GM23248 (cell line): Measurements from ENCODE around the gene SNX20. TPM values are rescaled to one million over a fixed set of nuclear protein-coding genes. Genes with fewer than 3 reads are reported as not detected.

Experiments used
- DNase-seq: peaks from one replicate; pipeline ENCODE4 v3.0.0-alpha.2; 2015
- H2AFZ ChIP-seq: fragments of 200-600 bp; sonication (generic); 2 replicates; pipeline ENCODE4 v1.6.1; 2016; ENCODE audit warnings: antibody characterized with exemption
- H3F3A ChIP-seq: fragments of 200-600 bp; sonication (generic); 2 replicates; pipeline ENCODE4 v1.6.1; 2016; ENCODE audit warnings: mild to moderate bottlenecking, antibody characterized with exemption, mixed run types; ENCODE audit not compliant: insufficient read depth
- H3K27ac ChIP-seq: fragments of 200-600 bp; sonication (generic); 2 replicates; pipeline ENCODE4 v1.5.1; 2016; ENCODE audit warnings: mild to moderate bottlenecking
- H3K27me3 ChIP-seq: fragments of 200-600 bp; sonication (generic); replicated peaks from 2 replicates; pipeline ENCODE4 v1.6.1; 2016; ENCODE audit warnings: mild to moderate bottlenecking; ENCODE audit not compliant: insufficient read depth
- H3K36me3 ChIP-seq: fragments of 200-600 bp; sonication (generic); 2 replicates; pipeline ENCODE4 v1.6.1; 2016; ENCODE audit warnings: low read depth, mild to moderate bottlenecking
- H3K4me1 ChIP-seq: fragments of 200-600 bp; sonication (generic); 2 replicates; pipeline ENCODE4 v1.6.1; 2016; ENCODE audit warnings: mild to moderate bottlenecking; ENCODE audit not compliant: insufficient read depth
- H3K4me2 ChIP-seq: fragments of 200-600 bp; sonication (generic); one replicate; pipeline ENCODE4 v1.6.1; 2016; ENCODE audit warnings: mild to moderate bottlenecking; ENCODE audit not compliant: unreplicated experiment
- H3K4me3 ChIP-seq: fragments of 200-600 bp; sonication (generic); 2 replicates; pipeline ENCODE4 v1.5.1; 2016; ENCODE audit warnings: mild to moderate bottlenecking
- H3K79me2 ChIP-seq: fragments of 200-600 bp; sonication (generic); 2 replicates; pipeline ENCODE4 v1.6.1; 2016; ENCODE audit warnings: mild to moderate bottlenecking; ENCODE audit not compliant: insufficient read depth
- H3K9ac ChIP-seq: fragments of 200-600 bp; sonication (generic); 2 replicates; pipeline ENCODE4 v1.6.1; 2016; ENCODE audit warnings: mild to moderate bottlenecking
- H3K9me2 ChIP-seq: fragments of 200-600 bp; sonication (generic); 2 replicates; pipeline ENCODE4 v1.6.1; 2016; ENCODE audit warnings: mixed run types, mild to moderate bottlenecking, moderate library complexity; ENCODE audit not compliant: insufficient read depth
- H3K9me3 ChIP-seq: fragments of 200-600 bp; sonication (generic); one replicate; pipeline ENCODE4 v1.6.1; 2017; ENCODE audit warnings: low read depth
- H4K20me1 ChIP-seq: fragments of 200-600 bp; sonication (generic); 2 replicates; pipeline ENCODE4 v1.6.0; 2016; ENCODE audit not compliant: insufficient read depth
- EZH2 ChIP-seq: fragments of 200-600 bp; sonication (generic); IDR thresholded peaks from 2 replicates; pipeline ENCODE4 v1.6.1; 2018; ENCODE audit warnings: antibody characterized with exemption, mild to moderate bottlenecking; ENCODE audit not compliant: insufficient read depth, poor library complexity, severe bottlenecking
- EZH2phosphoT487 ChIP-seq: fragments of 200-600 bp; sonication (generic); IDR thresholded peaks from 2 replicates; pipeline ENCODE4 v1.6.1; 2018; ENCODE audit warnings: antibody characterized with exemption, moderate library complexity, mild to moderate bottlenecking, low read depth; ENCODE audit not compliant: insufficient read depth
- WGBS, 2 experiments: methylation state at CpG; one replicate each; pipeline ENCODE4 v1.1.6; 2015 to 2017; ENCODE audit warnings: low lambda C conversion rate in 2 of 2, low coverage in 1 of 2; ENCODE audit errors: missing lambda C conversion rate in 2 of 2; 5-methylcytosine and 5-hydroxymethylcytosine counted together
- in situ Hi-C: fragments of 300-500 bp; cut with MboI; formaldehyde crosslinking; loops from 2 replicates; pipeline ENCODE4 v1.15.0; 2020
- polyA plus RNA-seq: library from polyadenylated mRNA; unstranded; fragments of >200 nt; fragmentation: Nextera tagmentation; extraction: Ambion mirVana; gene quantifications from 2 replicates; pipeline ENCODE4 v1.2.1, GENCODE V29; 2016
- total RNA-seq: library from RNA; depleted of rRNA; stranded (reverse); fragments of >200 nt; shearing (Covaris generic); gene quantifications from 2 replicates; pipeline ENCODE4 v1.2.3, GENCODE V29; 2014

Gene SNX20
- total and polyA plus RNA-seq, 2 experiments from 2014 or later, result not detected

GRCh38 chr16:50666658-50667496, 14.2 kb downstream of the SNX20 start:
- DNase-seq, result no peak
- no peak overlapping the region for H3K4me2 ChIP-seq
- no peaks in the 10 kb centered on the region for H3K36me3 ChIP-seq
- WGBS, 2 experiments, result 76 to 78% methylated on average over 9 of the region's 9 CpGs
- no peak overlapping the region for H2AFZ ChIP-seq
- no peaks in the 10 kb centered on the region for H3K27me3 ChIP-seq
- no peaks in the 10 kb centered on the region for H3K79me2 ChIP-seq
- H3F3A ChIP-seq, result no peaks in the 10 kb centered on the region
- TF ChIP-seq EZH2phosphoT487, result no peak
- in situ Hi-C loops, result loop anchor here (5.0 kb wide), 1 partner anchor 295 kb away; no protein-coding TSS in a partner anchor
- no peak overlapping the region for H3K27ac ChIP-seq
- no peaks in the 10 kb centered on the region for H3K9me2 ChIP-seq
- H3K9ac ChIP-seq, result no peak overlapping the region
- H3K9me3 ChIP-seq, result no peaks in the 10 kb centered on the region
- H3K4me3 ChIP-seq, result no peak overlapping the region
- H3K4me1 ChIP-seq, result no peaks in the 10 kb centered on the region
- H4K20me1 ChIP-seq, result no peaks in the 10 kb centered on the region

GRCh38 chr16:50665128-50665878, 15.8 kb downstream of the SNX20 start:
- in situ Hi-C loops, result loop anchor here (5.0 kb wide), 1 partner anchor 293 kb away; no protein-coding TSS in a partner anchor
- no peaks in the 10 kb centered on the region for H3K36me3 ChIP-seq
- H2AFZ ChIP-seq, result peak overlapping the region; percentile 98
- no peaks in the 10 kb centered on the region for H4K20me1 ChIP-seq
- no peaks in the 10 kb centered on the region for H3K79me2 ChIP-seq
- peak overlapping the region; percentile 92 for H3K4me2 ChIP-seq
- WGBS, 2 experiments, result 10 to 11% methylated on average over 36 to 40 of the region's 40 CpGs
- no peak overlapping the region for H3K27ac ChIP-seq
- no peaks in the 10 kb centered on the region for H3K9me2 ChIP-seq
- peak; percentile 87 for DNase-seq
- no peaks in the 10 kb centered on the region for H3K4me1 ChIP-seq
- H3F3A ChIP-seq, result no peaks in the 10 kb centered on the region
- no peak for TF ChIP-seq EZH2
- TF ChIP-seq EZH2phosphoT487, result no peak
- H3K9ac ChIP-seq, result peak overlapping the region; percentile 83
- no peaks in the 10 kb centered on the region for H3K27me3 ChIP-seq
- no peaks in the 10 kb centered on the region for H3K9me3 ChIP-seq
- peak overlapping the region; percentile 82 for H3K4me3 ChIP-seq

DNA sequence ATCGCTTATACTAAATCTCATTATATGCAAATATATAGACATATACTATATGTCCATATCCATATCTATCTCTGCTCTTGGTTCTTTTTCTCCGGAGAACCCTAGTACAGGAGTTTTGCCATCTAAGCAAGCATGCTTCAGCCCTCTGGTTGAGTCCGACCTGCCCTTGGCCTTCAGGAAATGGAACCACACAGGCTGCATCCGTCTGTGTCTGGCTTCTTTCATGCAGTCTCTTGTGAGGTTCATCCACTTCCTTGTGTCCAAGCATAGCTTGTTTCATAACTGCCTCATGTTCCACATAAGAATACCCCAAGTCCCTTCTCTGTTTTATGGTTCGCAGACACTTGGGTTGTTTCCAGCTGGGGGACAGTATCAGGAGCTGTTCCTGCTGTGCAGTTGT, 16.8 kb downstream of the SNX20 start:
- DNase-seq, result no peak
- in situ Hi-C loops, result no loop called here

DNA sequence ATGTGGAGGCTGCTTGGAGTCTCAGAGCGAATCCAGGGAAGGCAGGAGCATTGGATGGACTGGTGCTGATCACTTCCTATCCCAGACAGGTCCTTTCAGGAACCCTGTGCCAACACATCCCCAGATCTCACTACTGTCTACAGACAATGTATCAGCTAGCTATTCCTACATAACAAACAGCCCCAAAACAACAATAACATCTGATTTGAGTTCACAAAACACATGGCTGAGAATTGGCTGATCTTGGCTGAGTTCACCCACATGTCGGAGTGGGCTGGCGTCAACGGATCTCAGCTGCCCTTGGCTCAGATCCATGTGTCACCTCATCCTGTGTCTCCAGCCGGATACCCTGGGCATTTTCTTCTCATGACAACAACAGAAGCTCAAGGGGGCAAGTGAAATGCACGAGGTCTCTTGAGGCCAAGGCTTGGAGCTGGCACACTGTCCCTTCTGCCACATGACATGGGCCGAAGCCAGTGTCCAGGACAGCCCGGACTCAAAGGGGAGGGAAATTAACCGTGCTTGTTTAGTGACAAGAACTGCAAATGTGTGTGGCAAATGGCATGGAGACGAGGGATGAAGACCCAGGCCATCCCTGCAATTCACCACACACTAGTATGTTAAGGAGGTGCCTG, 18.7 kb downstream of the SNX20 start:
- Histone ChIP-seq H3K4me2 (no peak overlapping the region), H3F3A (no peaks in the 10 kb centered on the region), H3K9me3 (no peaks in the 10 kb centered on the region), H3K79me2 (no peaks in the 10 kb centered on the region), H3K9ac (no peak overlapping the region), H3K4me3 (no peak overlapping the region), H2AFZ (no peak overlapping the region), H3K27me3 (no peaks in the 10 kb centered on the region), H3K4me1 (no peaks in the 10 kb centered on the region), H3K9me2 (no peaks in the 10 kb centered on the region), H4K20me1 (no peaks in the 10 kb centered on the region), H3K27ac (no peak overlapping the region), H3K36me3 (no peaks in the 10 kb centered on the region)
- no peak for TF ChIP-seq EZH2phosphoT487
- TF ChIP-seq EZH2, result no peak
- in situ Hi-C loops, result no loop called here
- DNase-seq, result no peak
- WGBS, 2 experiments, result 73 to 75% methylated on average over 10 of the region's 10 CpGs

More for the DNA sequence above, 16.8 kb downstream of the SNX20 start:
- WGBS, 2 experiments, result 91 to 95% methylated on average over 5 of the region's 5 CpGs
- H3K9me2 ChIP-seq, result no peaks in the 10 kb centered on the region
- no peaks in the 10 kb centered on the region for H3K4me1 ChIP-seq
- no peaks in the 10 kb centered on the region for H3K9me3 ChIP-seq
- no peaks in the 10 kb centered on the region for H3K36me3 ChIP-seq
- H3K27me3 ChIP-seq, result no peaks in the 10 kb centered on the region
- H3K4me2 ChIP-seq, result no peak overlapping the region
- no peaks in the 10 kb centered on the region for H3F3A ChIP-seq
- no peaks in the 10 kb centered on the region for H4K20me1 ChIP-seq
- TF ChIP-seq EZH2phosphoT487 (no peak), EZH2 (no peak)
- H3K27ac ChIP-seq, result no peak overlapping the region
- H2AFZ ChIP-seq, result peak overlapping the region; percentile 98; the same call in 1 of the 2 replicates
- no peak overlapping the region for H3K9ac ChIP-seq
- no peak overlapping the region for H3K4me3 ChIP-seq
- H3K79me2 ChIP-seq, result no peaks in the 10 kb centered on the region
